HG03460 (cell line): Measurements from ENCODE around the gene GALNTL6.

Experiments used
- ATAC-seq: cut with Tn5 transposase; IDR thresholded peaks from one replicate; pipeline ENCODE4 v1.9.1; 2021; ENCODE audit not compliant: unreplicated experiment

Gene GALNTL6

GRCh38 chr4:171812665-171813525 lies at the start of gene GALNTL6:
TSS of gene GALNTL6 (plus strand) at chr4:171813404.
- ATAC-seq = peak; percentile 50

- no peak for ATAC-seq
Observed at GRCh38 chr4:171765514-171765913, 47.7 kb upstream of the GALNTL6 start.

GRCh38 chr4:171774642-171775190 lies 38.5 kb upstream of the GALNTL6 start:
- no peak for ATAC-seq

- ATAC-seq = no peak
Observed at GRCh38 chr4:171779301-171779700, 33.9 kb upstream of the GALNTL6 start.

- ATAC-seq = no peak
Observed at GRCh38 chr4:171785388-171785787, 27.8 kb upstream of the GALNTL6 start.

GRCh38 chr4:171793723-171794122 lies 19.5 kb upstream of the GALNTL6 start:
- no peak for ATAC-seq

- no peak for ATAC-seq
Observed at GRCh38 chr4:171794528-171794927, 18.7 kb upstream of the GALNTL6 start.

- no peak for ATAC-seq
Observed at GRCh38 chr4:171809854-171810253, 3.4 kb upstream of the GALNTL6 start.

- ATAC-seq = no peak
Observed at GRCh38 chr4:171812333-171812664, 905 bp upstream of the GALNTL6 start.

GRCh38 chr4:171813526-171814250 lies 484 bp downstream of the GALNTL6 start:
- peak; percentile 26 for ATAC-seq

- ATAC-seq = no peak
Observed at GRCh38 chr4:171814545-171814944, 1.3 kb downstream of the GALNTL6 start.

- peak; percentile 41 for ATAC-seq
Observed at GRCh38 chr4:171817026-171817425, 3.8 kb downstream of the GALNTL6 start.

- no peak for ATAC-seq
Observed at GRCh38 chr4:171834640-171835039, 21.4 kb downstream of the GALNTL6 start.

GRCh38 chr4:171843456-171843855 lies 30.3 kb downstream of the GALNTL6 start:
- ATAC-seq = no peak

GRCh38 chr4:171846232-171846631 lies 33.0 kb downstream of the GALNTL6 start:
- ATAC-seq = peak; percentile 89

GRCh38 chr4:171846893-171847292 lies 33.7 kb downstream of the GALNTL6 start:
- no peak for ATAC-seq

- ATAC-seq = no peak
Observed at GRCh38 chr4:171847751-171848150, 34.5 kb downstream of the GALNTL6 start.

- no peak for ATAC-seq
Observed at GRCh38 chr4:171849686-171850222, 36.5 kb downstream of the GALNTL6 start.

GRCh38 chr4:171851295-171851694 lies 38.1 kb downstream of the GALNTL6 start:
- ATAC-seq = no peak

- no peak for ATAC-seq
Observed at GRCh38 chr4:171857302-171858012, 44.3 kb downstream of the GALNTL6 start.

- ATAC-seq = no peak
Observed at GRCh38 chr4:171875291-171875690, 62.1 kb downstream of the GALNTL6 start.
